Prostate gland (tissue), 2 donors: ENCODE data around the gene TSPAN15. TPM values are rescaled to one million over a fixed set of nuclear protein-coding genes. Genes with fewer than 3 reads are reported as not detected.

Experiments
- DNase-seq: peaks from one replicate; pipeline ENCODE4 v3.0.0-alpha.2; 2019; ENCODE audit warnings: low spot score
- H3K27ac ChIP-seq, 2 donors: fragments of 200-600 bp; sonication (generic); 2 replicates each; pipeline ENCODE4 v1.5.1; 2017 to 2019
- H3K27me3 ChIP-seq: fragments of 200-600 bp; sonication (generic); replicated peaks from 2 replicates; pipeline ENCODE4 v1.5.1; 2019; ENCODE audit not compliant: insufficient read depth
- H3K36me3 ChIP-seq, 2 donors: fragments of 200-600 bp; sonication (generic); 1 replicate in 1 of 2; 2 replicates in 1 of 2; pipeline versions ENCODE4 v1.5.1 to v1.8.1; 2017 to 2019
- H3K4me1 ChIP-seq: fragments of 200-600 bp; sonication (generic); replicated peaks from 2 replicates; pipeline ENCODE4 v1.5.1; 2019
- H3K4me3 ChIP-seq, 2 donors: fragments of 200-600 bp; sonication (generic); 2 replicates each; pipeline ENCODE4 v1.5.1; 2017 to 2019
- H3K9me3 ChIP-seq: fragments of 200-600 bp; sonication (generic); 2 replicates; pipeline ENCODE4 v1.5.1; 2017
- POLR2A ChIP-seq: fragments of 450-650 bp; IDR thresholded peaks from one replicate; pipeline ENCODE4 v1.6.1; 2016; ENCODE audit warnings: antibody characterized with exemption, mild to moderate bottlenecking
- POLR2AphosphoS5 ChIP-seq: sonication (generic); formaldehyde crosslinking; IDR thresholded peaks from one replicate; pipeline ENCODE4 v1.6.1; 2017; ENCODE audit warnings: antibody characterized with exemption
- WGBS: methylation state at CpG from one replicate; pipeline ENCODE4 v1.1.5; 2018; 5-methylcytosine and 5-hydroxymethylcytosine counted together
- intact Hi-C: fragments of 100-400 bp; cut with DNase I; formaldehyde crosslinking; loops from one replicate; pipeline ENCODE4 v1.14.2; 2022
- total RNA-seq, 2 donors: library from RNA; depleted of rRNA; stranded (reverse); fragments of >200 nt; gene quantifications; one replicate each; pipeline ENCODE4 v1.1.0, GENCODE V29; 2016
- TF ChIP-seq, protein P1 (sequence below), 4 experiments: fragments of 200-600 bp in 2 of 4; fragments of 450-650 bp in 2 of 4; sonication (generic) in 2 of 4; IDR thresholded peaks; 1 replicate in 3 of 4; 2 replicates in 1 of 4; pipeline ENCODE4 v1.5.1; 2016 to 2019; ENCODE audit warnings: antibody characterized with exemption in 4 of 4, mild to moderate bottlenecking in 2 of 4, moderate library complexity in 2 of 4

Gene TSPAN15
- total RNA-seq, 2 donors from 2014 or later: 78.8 to 85.3 TPM

DNA sequence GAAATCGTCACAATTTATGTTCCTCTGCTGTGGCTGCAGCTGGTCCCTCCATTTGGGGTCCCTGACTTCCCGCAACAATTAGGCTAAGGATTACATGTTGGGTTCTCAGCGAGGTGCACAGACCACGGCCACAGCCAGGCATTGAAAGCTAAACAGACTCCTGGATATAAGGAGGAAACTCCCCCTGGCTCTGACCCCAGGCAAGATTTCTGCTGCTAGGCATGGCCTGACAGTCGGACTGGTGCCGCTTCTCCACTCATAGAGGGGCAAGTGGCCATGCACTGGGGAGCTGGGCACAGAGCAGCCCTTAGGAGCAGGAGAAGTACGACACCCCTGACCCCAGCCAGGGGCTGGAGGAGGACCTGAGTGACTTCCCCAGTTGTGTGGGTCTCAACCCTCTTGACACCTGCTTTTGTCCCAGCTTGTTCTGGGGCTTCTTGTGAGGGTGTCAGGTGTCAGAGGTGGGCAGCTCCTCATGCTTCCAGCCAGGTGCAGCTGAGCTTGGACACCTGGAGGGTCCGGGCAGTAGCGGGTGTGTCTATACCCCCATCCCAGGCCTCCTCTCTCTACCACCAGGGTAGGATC is 38.3 kb downstream of the TSPAN15 start:
- Histone ChIP-seq H3K36me3 (no peaks in the 10 kb centered on the region), H3K9me3 (no peaks in the 10 kb centered on the region), H3K4me1 (no peaks in the 10 kb centered on the region), H3K27ac (no peak overlapping the region), H3K4me3 (no peak overlapping the region), H3K27me3 (no peaks in the 10 kb centered on the region)
- intact Hi-C loops: loop anchor here (5.0 kb wide), 1 partner anchor 37 kb away; the partner anchor contains the start of gene TSPAN15
- TF ChIP-seq POLR2A (no peak), POLR2AphosphoS5 (no peak)
- TF ChIP-seq, protein P1, sequence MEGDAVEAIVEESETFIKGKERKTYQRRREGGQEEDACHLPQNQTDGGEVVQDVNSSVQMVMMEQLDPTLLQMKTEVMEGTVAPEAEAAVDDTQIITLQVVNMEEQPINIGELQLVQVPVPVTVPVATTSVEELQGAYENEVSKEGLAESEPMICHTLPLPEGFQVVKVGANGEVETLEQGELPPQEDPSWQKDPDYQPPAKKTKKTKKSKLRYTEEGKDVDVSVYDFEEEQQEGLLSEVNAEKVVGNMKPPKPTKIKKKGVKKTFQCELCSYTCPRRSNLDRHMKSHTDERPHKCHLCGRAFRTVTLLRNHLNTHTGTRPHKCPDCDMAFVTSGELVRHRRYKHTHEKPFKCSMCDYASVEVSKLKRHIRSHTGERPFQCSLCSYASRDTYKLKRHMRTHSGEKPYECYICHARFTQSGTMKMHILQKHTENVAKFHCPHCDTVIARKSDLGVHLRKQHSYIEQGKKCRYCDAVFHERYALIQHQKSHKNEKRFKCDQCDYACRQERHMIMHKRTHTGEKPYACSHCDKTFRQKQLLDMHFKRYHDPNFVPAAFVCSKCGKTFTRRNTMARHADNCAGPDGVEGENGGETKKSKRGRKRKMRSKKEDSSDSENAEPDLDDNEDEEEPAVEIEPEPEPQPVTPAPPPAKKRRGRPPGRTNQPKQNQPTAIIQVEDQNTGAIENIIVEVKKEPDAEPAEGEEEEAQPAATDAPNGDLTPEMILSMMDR (IDR thresholded peaks at IDR 0.05): no peak
- no peak for DNase-seq
- WGBS: 96% methylated on average over 8 of the region's 9 CpGs

DNA sequence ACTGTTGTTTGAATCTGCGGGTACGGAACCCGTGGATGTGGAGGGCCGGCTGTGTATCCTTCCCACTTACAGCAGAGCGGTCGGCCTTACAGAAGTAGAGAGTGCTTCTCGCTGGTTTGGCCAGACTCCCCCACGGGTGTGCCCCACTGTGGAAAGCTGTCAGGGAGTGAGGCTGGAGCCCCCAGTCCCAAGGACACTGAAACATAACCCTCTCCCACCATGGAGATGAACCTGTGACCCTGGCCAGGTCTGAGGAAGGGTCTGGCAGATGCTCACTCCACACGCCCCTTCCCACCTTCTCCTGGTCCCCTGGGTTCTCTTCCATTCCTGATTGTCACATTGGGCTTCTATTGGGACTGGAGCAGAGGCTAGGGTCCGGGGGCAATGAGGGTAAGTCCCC is 39.6 kb downstream of the TSPAN15 start:
- Histone ChIP-seq H3K27me3 (no peaks in the 10 kb centered on the region), H3K9me3 (no peaks in the 10 kb centered on the region), H3K4me3 (no peak overlapping the region), H3K36me3 (no peaks in the 10 kb centered on the region), H3K4me1 (no peaks in the 10 kb centered on the region), H3K27ac (no peak overlapping the region)
- no peak for DNase-seq
- 96% methylated on average over 10 of the region's 10 CpGs for WGBS
- intact Hi-C loops: no loop called here
- TF ChIP-seq, protein P1 (IDR thresholded peaks at IDR 0.05): no peak
- no peak for TF ChIP-seq POLR2A
- no peak for TF ChIP-seq POLR2AphosphoS5

DNA sequence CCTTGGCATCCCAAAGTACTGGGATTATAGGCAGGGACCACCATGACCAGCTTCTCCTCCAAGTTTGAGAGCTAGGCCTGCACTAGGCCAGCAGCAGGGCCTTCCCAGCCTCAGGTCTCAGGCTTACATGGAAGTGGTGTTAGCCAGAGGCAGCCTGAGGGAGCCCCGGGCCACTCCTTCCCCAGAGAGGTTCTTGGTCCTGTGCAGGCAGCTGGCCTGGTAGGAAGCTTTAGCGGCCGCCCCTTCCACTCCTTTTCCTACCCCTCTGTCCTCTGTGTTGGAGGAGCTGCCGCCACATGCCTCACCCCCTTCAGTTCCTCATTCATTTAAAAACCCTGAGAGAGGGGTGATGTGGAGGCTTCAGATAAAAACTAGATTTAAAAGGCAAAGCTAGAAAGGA is 40.3 kb downstream of the TSPAN15 start:
- Histone ChIP-seq H3K27me3 (no peaks in the 10 kb centered on the region), H3K4me3 (no peak overlapping the region), H3K9me3 (no peaks in the 10 kb centered on the region), H3K36me3 (no peaks in the 10 kb centered on the region), H3K27ac (peak overlapping the region in 1 of 2 donors; percentile 35), H3K4me1 (no peaks in the 10 kb centered on the region)
- no peak for DNase-seq
- TF ChIP-seq POLR2A (no peak), POLR2AphosphoS5 (no peak)
- TF ChIP-seq, protein P1 (IDR thresholded peaks at IDR 0.05): no peak
- 75% methylated on average over 4 of the region's 4 CpGs for WGBS
- intact Hi-C loops: no loop called here

DNA sequence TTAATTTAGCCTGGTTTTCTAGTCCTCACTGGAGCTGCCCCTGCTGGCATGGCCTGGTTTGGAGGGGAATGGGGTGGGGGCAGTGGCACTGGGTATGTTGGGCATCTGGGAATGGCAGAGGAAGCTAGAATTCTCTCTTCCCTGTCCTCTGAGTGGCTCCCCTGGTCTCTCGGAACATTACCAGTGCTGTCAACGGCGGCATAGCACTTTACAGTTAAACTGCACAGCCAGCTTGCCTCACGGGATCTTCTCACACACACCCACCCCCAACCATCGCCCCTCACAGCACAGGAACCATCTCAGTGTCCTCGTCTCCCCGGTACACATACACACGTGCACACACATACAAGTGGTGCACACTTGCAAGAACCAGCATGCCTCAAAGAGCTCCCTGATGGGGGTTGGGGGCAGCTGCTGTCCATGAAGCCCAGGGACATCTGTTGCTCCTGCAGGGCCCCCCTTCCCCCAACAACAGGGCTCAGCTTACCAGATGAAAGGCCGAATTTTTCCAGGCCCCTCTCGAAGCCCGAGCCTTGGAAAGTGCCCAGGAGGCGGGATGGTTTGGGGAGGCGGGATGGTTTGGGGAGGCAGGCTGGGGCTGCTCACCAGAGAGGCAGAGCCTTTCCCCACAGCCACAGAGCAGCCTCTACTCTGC is 41.0 kb downstream of the TSPAN15 start:
- no peak for DNase-seq
- no peak overlapping the region for H3K4me3 ChIP-seq
- H3K36me3 ChIP-seq: no peaks in the 10 kb centered on the region
- no peaks in the 10 kb centered on the region for H3K27me3 ChIP-seq
- intact Hi-C loops: no loop called here
- H3K9me3 ChIP-seq: no peaks in the 10 kb centered on the region
- H3K4me1 ChIP-seq: no peaks in the 10 kb centered on the region
- peak overlapping the region in 1 of 2 donors; percentile 35 for H3K27ac ChIP-seq
- TF ChIP-seq POLR2AphosphoS5: no peak
- TF ChIP-seq, protein P1 (IDR thresholded peaks at IDR 0.05): no peak
- TF ChIP-seq POLR2A: no peak
- 49% methylated on average over 13 of the region's 13 CpGs for WGBS
